Stimulated activated CD8-positive, alpha-beta memory T cell treated with anti-CD3 and anti-CD28 coated beads, Interleukin-15, amount 100 ng/mL, for 4 hours (primary cell): ENCODE measurements around the gene CD151.

Experiments
- DNase-seq, 2 donors: peaks; one replicate each; pipeline ENCODE4 v3.0.0-alpha.2; 2020; ENCODE audit warnings: low read depth in 2 of 2

Gene CD151

DNA sequence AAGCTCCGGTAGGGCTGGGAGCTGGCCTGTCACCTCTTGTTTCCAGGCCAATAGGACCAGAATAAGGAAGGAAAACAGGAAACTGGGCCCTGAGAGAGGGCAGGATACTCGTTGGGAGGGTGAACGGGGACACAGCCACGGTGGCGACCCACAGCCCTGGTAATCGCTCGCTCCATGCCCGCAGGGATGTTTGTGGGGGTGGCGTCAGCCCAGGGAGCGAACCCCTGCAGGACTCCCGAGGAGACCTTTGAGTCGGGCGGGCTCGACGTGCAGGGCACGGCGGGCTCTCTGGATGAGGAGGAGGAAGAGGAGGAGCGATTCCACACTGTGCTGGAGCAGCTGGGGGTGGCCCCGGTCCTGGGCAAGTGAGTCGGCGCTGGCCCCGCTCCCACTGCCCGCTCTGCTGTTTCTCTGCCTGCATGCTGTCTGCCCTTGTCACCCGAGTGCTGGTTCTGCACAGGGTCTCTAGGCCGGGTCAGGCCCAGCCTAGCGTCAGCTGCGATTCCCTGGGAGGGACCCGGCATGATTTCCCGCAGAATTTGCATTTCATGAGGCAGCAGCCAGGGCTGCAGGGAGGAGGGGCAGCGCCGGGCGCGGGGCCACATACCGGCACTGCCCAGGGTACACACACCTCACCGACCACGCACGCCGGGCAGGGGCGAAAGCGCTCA, 3.4 kb upstream of the CD151 start:
- no peak for DNase-seq

DNA sequence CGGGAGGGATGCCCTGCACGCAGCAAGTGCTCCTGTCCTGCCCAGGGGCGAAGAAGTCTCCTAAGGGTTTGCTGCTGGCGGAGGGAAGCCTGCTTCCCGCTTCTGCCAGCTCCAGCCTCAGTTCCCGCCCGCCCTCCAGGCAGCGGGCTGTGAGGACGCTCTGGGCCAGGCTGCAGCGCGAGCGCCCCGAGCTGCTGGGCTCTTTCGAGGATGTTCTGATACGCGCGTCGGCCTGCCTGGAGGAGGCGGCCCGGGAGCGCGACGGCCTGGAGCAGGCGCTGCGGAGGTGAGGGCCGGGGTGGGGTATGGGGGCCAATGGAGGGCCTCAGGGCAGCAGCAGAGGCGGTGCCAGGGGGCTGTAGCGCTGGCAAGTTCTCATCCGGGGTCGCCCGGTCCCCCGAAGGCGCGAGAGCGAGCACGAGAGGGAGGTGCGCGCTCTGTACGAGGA, 2.9 kb upstream of the CD151 start:
- DNase-seq = no peak

DNA sequence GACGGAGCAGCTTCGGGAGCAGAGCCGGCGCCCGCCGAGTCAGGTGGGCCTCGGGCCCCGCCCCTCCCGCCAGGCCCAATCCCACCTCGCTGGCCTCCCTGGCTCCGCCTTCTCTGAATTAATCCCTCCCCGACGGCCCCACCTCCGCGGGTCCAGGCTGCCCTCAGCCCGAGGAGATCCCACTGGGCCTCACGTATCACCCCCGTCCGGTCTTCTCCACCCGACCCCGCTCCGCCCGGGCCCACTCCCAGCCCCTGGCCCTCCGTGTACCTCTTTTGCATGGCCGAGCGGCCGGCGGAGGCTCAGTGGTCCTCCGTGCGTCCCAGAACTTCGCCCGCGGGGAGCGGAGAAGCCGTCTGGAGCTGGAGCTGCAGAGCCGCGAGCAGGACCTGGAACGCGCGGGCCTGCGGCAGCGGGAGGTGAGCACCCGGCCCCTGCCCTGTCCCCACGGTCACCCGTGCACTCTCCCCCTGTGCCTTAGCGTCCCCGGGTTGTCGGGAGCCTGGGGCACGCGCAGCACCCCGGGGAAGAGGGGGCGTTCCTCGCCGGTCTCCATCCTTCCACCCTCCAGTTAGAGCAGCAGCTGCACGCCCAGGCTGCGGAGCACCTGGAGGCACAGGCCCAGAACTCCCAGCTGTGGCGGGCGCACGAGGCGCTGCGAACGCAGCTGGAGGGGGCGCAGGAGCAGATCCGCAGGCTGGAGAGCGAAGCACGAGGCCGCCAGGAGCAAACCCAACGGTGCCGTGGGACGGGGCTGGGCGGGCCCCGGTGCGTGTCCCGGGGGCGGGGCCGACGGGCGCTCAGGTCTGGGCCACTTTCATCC, 2.2 kb upstream of the CD151 start:
- peak in 1 of 2 donors; percentile 40 for DNase-seq

DNA sequence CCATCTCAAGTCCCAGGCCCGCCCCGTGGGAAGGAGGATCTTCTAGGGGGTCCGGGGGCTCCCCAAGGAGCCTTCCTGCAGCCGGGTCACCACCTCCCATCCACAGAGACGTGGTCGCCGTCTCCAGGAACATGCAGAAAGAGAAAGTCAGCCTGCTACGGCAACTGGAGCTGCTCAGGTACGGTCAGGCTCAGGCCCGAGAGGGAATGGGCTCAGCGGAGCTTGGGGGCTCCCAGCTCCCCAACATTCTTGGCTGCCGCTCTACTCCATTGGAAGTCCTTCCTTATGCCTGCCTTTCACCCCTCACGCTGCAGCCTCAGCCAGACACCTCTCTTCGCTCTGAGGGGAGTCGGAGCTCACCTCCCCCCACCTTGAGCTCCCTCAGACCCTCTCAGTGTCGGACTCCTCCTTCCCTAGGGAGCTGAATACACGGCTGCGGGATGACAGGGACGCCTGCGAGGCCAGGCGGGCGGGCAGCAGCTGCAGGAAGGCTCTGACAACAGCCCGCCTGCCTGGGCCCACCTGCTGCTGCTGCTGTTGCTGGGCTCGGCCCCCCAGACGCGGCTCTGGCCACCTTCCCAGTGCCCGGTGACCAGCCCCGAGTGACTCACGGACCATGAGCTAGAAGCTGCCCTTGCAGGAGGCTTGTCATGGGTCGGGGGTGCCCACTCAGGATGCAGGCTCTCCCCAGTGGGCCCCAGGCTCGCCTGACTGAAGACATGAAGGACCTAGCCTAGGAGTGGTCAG, 1.5 kb upstream of the CD151 start:
- DNase-seq = no peak

DNA sequence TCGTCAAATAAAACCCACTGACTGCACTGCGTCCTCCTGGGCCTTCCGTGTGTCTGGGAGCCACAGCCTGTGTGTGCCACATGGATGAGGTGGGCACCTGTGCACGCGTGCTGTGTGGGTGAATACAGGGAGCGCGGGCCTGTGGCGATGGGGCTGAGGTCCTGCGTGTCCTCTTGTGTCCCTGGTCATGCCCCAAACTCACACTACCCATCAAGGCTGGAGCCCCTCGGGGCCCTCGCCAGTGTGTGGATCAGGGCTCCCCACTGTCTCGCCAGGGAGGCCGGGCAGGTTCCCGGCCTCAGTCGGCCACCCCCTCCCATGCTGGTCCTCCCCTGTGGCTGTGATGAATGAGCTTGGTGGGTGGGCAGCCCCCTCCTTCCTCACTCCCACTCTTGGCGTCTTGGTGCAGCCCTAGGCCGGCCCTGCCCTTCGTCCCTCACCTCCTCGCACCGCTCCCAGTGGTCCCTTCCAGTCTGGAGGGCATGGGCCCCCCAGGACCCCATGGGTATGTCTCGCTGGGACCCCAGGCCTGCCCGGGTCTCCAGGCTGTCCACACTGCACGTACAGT, 707 bp upstream of the CD151 start:
- DNase-seq = no peak

DNA sequence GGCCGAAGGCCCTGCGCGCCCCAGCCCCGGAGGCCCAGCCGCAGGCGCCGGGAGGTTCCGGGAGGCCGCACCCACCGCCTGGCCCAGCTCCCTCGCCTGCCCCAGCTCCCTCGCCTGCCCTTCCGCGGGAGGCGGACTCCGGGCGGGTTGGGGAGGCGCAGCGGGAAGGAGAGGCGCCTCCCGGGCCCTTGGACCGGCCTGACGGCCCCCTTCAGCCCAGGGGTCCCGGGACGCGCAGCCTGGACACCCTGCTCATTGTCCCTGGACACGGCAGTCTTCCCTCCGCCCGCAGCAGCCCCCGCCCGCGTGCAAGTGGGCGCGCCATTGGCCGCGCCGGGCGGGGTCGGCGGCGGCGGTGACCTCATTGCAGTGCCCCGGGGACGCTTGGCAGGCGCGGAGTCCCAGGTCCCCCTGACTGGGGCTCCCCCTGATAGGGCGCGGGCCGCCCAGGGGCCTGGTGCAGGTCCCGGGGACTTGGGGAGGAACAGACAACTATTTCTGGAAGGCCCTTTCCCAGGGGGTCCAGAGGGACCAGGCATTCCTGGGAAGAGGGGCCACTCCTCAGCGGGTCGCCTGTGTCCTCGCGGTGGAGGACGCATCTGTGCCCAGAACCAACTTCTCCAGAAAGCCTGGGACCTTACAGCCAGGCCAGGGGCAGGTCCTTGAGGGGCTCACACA, 501 bp downstream of the CD151 start:
- DNase-seq = no peak

DNA sequence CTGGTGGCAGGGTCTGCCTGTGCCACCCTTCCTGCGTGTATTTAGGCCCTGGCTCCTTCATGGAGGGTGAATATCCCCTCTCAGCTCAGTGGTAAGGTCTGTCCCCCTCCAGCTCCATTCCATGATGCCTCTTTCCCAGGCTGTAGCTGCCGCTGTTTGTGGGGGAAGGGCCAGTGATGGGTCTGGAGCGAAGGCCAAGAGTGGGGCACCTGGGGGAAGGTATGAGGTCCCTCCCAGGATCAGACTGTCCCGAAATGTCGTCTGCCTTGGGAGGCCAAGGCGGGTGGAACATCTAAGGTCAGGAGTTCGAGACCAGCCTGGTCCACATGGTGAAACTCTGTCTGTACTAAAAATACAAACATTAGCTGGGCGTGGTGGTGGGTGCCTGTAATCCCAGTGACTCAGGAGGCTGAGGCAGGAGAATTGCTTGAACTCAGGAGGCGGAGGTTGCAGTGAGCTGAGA, 1.1 kb downstream of the CD151 start:
- no peak for DNase-seq

DNA sequence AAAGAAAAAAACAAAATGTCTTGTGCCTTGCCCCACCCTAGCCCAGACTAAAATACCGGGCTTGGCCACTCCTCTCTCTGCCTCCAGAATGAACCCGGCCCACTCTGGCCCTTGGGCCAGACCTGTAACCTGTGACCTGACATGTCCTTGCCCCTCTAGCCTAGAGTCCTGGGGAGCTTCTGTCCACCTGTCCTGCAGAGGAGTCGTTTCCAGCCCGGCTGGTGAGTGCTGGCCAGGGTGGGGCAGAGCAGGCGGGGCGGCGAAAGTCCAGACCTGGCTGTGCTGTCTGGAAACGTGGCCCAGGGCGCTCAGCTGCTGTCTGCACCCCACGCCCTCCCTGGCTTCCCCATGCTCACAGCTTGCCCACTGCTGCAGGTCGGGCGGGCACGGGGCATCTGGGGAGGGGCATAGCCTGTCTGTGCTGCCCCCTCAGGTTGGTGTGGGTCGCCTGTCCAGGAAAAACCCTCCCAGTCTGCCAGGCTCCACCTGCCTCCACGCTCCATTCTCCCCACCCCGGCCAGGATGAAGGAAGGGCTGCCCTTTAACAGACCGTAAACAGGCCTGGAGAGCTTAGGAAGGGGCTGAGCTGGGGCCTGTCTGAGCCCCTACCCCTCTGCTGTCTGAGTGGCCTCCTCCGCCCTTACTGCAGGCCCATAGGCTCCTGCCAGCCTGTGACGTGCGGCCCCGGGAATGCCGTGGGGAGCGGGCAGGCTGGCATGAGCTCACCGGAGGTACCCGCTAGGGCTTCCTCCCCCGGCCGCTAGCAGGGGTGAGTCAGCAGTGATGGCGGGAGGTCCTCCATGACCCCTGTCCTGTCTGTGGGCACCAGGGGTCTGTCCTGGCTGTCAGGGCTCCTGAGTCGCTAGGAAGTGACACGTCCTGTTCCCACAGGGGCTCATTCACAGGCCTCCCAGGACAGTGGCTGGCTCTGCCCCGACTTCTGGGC, 1.9 kb downstream of the CD151 start:
- no peak for DNase-seq

DNA sequence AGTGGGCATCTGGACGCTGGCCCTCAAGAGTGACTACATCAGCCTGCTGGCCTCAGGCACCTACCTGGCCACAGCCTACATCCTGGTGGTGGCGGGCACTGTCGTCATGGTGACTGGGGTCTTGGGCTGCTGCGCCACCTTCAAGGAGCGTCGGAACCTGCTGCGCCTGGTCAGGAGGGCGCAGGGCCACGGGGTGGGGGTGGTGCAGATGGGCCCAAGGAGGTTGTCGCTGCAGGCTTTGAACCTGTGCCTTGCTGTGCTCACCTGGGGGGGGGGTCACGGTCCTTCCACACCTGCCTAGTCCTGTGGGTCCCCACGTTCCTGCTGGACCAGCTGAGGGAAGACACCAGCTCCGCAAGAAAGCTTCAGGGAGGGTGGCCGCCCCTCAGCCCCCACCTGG, 3.5 kb downstream of the CD151 start:
- no peak for DNase-seq

DNA sequence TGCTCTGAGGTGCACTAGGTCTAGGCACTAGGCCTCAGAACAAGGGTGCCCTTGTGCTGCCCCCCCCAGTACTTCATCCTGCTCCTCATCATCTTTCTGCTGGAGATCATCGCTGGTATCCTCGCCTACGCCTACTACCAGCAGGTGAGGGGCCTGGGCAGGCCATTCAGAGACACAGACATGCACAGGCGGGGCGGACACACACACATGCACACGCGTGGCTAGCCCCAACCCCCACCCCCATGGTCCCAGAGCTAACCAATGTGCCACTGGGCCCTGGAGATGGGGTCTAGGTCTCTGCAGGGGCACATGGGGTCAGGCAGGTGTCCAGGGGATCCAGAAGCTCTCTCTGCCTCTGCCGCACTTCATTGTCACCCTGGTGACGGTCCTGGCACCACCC, 3.9 kb downstream of the CD151 start:
- no peak for DNase-seq

DNA sequence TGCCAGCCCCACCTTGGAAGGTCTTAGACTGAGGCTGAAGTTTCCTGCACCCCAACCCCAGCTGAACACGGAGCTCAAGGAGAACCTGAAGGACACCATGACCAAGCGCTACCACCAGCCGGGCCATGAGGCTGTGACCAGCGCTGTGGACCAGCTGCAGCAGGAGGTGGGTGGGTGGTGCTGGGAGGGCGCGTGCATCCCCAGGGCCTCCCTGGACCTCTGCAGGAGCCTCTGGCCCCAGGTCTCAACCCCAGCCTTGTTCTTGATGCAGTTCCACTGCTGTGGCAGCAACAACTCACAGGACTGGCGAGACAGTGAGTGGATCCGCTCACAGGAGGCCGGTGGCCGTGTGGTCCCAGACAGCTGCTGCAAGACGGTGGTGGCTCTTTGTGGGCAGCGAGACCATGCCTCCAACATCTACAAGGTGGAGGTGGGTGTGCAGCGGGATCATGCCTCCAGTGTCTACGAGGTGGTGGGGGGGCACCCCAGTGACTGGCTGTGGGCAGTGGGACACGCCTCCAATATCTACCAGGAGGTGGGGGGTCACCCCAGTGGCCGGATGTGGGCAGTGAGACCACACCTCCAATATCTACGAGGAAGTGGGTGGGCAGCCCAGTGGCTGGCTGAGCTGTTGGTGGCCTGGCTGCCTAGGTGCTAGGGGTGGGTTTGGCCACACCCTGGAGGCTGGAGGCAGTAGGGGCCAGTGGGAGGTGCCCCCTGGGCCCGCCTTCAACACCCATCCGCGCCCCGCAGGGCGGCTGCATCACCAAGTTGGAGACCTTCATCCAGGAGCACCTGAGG, 4.6 kb downstream of the CD151 start:
- DNase-seq = no peak

DNA sequence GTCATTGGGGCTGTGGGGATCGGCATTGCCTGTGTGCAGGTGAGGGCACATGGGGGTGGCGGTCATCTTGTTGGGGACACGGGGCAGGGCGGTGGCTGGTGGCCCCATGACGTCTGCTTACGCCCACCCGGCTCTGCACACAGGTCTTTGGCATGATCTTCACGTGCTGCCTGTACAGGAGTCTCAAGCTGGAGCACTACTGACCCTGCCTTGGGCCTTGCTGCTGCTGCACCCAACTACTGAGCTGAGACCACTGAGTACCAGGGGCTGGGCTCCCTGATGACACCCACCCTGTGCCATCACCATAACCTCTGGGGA, 5.2 kb downstream of the CD151 start:
- no peak for DNase-seq

DNA sequence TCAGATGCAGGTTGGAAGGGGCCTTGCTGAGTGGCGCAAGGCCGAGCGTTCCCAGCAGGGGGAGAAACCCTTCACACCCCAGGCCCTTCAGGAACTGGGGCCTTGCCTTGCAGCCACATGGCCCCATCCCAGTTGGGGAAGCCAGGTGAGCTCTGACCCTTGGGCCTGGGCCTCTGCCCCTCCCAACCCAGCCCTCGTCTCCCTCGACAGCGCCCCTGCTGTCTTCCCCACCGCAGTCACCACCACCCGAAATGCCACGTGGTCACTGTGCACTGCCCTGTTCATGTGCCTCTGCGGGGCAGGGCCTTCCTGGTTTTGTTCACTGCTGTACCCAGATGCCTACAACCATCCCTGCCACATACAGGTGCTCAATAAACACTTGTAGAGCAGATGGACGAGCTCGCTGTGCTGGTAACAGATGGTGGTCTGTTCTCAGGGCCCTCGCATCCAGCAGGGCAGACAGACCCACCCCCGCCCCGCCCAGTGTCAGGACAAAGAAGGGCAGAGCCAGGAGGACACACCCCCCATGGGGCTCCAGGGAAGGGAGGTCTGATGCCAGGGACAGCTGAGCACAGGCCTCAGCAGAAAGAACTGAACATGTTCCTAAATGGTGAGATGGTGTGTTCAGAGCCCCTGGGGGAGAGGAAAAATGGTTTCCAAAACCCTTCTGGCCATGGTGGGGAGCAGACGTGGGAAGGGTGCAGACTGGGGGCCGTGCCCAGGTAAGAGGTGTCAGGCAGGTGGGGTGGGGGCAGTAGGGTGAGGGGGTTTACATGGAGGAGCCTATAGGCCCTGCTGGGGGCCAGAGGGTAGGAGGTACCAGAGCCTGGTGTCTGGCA, 5.9 kb downstream of the CD151 start:
- no peak for DNase-seq

DNA sequence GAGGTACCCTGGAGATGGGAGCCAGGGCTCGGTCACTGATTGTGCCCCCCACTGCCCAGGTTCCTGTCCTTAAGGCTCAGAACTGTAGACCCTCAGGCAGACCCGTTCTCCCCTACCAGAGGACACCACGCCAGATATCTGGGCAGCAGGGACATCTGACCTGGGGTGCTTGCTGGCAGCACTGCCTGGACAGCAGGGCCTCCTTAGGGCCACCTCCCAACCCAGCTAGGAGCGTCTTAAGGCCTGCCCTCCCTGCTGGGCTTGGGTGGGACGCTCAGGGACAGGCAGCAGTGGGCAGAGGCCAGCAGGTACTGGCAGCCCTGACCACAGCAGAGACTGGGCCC, 6.5 kb downstream of the CD151 start:
- DNase-seq = no peak

DNA sequence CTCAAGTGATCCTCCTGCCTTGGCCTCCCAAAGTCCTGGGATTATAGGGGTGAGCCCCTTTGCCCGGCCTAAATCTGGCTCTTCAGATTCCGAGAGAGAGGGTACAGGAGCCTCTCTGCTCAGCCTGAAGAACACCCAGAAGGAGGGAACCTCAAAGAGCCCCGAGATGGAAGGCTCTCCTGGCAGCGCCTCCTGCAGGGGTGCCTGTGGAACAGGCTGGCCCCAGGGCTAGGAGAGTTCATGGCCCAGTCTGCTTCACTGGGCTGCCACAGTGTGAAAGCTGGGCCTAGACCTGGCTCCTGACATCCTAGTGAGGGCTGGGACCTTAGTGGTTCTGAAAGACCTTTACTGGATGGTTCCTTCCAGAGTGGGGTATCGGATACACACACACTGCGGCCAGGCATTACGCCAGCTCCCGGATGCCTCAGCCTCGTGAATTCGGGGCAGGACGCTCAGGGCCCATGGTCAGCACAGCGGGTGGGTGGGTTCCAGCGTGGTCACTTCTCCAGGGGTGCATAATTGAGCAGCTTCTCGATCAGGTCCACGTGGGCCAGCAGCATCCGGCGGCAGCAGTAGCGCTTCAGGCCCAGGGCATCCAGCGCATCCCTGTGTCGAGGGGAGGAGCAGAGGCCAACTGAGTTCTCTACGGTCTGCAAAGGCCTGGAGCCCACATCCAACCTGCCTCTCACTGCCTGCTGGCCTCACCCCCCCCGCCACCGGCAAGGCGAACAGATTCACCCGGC, 7.3 kb downstream of the CD151 start:
- DNase-seq = no peak

DNA sequence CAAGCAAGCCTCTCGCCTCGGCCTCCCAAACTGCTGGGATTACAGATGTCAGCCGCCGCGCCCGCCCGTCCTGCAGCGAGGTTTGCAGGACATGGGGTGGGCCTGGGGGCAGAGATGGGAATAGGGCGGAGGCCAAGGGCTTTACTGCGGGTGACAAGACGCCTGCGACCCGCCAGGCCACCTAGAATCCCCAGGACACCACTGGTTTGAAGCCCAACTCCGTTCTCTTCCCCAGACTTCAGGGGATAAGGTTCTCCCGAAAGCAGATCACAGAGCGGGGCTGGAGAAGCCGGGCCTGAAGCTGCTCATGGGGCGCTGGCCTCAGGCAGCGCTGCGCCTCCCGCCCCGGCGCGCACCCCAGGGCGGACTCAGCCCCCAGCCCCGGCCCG, 9.2 kb downstream of the CD151 start:
- no peak for DNase-seq

DNA sequence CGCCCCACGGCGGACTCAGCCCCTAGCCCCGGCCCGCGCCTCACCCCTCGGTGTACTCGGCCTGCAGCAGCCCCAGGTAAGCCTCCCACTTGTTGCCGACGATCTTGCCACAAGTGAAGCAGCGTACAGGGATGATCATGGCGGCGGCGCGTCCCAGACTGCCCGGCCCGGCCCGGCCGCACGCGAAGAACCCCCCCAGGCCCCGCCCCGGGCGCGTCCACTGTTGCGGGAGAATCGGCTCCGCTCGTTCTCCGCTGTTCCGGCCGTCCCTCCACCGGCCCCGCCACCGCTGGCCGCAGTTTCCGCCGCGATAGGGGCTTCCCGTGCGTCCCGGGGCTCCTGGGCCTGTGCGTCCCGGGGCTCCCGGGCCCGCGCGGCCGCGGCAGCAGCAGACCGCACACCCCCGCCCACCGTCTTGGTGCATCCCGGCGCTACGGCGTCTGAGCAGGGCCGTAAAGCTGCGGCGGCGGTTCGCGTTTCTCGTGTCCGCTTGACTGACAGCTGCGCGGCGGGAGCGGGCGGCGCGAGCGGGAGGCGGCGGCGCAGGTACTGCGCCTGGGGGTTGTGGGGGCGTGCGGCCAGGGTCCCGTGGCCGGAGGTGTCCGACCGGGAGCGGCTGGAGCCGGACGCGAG, 9.7 kb downstream of the CD151 start, which contains the start of the genes POLR2L and TSPAN4:
Gene POLR2L (minus strand): TSS at position 160 of the 633 bp plus-strand sequence. CDS start 21 bp downstream, at position 139.
Gene TSPAN4 (plus strand): TSS at position 483 of the 633 bp plus-strand sequence. CDS start 7,453 bp downstream, outside the sequence.
- DNase-seq = peak; percentile 71 to 73
